Tibial nerve (tissue), 4 donors: ENCODE measurements around the gene THRSP. TPM values are rescaled to one million over a fixed set of nuclear protein-coding genes. Genes with fewer than 3 reads are reported as not detected.
A peak's percentile ranks its signal among the peaks of the same experiment; 100 is the strongest.
"Not testable (repeated sequence)": the region's sequence is repeated elsewhere in the genome, so short reads cannot be mapped to it uniquely, and the experiment has no call there.

ENCODE experiments used
- DNase-seq, 2 donors: peaks; one replicate each; pipeline ENCODE4 v3.0.0-alpha.2; 2019; ENCODE audit warnings: low spot score in 2 of 2
- H3K27ac ChIP-seq, 4 donors: fragments of 200-600 bp; sonication (generic) in 3 of 4; one replicate each; pipeline ENCODE4 v1.5.1; 2017 to 2019; ENCODE audit warnings: mild to moderate bottlenecking in 1 of 4
- H3K27me3 ChIP-seq, 2 donors: fragments of 200-600 bp; sonication (generic) in 1 of 2; one replicate each; pipeline versions ENCODE4 v1.5.1 to v1.6.0; 2017 to 2019
- H3K36me3 ChIP-seq, 3 donors: fragments of 200-600 bp; sonication (generic); one replicate each; pipeline ENCODE4 v1.5.1; 2018 to 2019
- H3K4me1 ChIP-seq, 4 donors: fragments of 200-600 bp; sonication (generic) in 3 of 4; one replicate each; pipeline ENCODE4 v1.5.1; 2017 to 2019
- H3K4me3 ChIP-seq, 4 donors: fragments of 200-600 bp; sonication (generic) in 3 of 4; one replicate each; pipeline ENCODE4 v1.5.1; 2017 to 2019; ENCODE audit warnings: mild to moderate bottlenecking in 1 of 4, moderate library complexity in 1 of 4
- H3K9me3 ChIP-seq, 4 donors: fragments of 200-600 bp; sonication (generic) in 3 of 4; one replicate each; pipeline ENCODE4 v1.5.1; 2017 to 2019
- CTCF ChIP-seq, 5 experiments: fragments of 200-600 bp in 3 of 5; fragments of 450-650 bp in 2 of 5; sonication (generic) in 3 of 5; IDR thresholded peaks; one replicate each; pipeline ENCODE4 v1.5.1; 2016 to 2019; ENCODE audit warnings: antibody characterized with exemption in 5 of 5, mild to moderate bottlenecking in 3 of 5, moderate library complexity in 2 of 5
- EP300 ChIP-seq, 2 donors: sonication (generic); formaldehyde crosslinking; IDR thresholded peaks; one replicate each; pipeline ENCODE4 v1.6.1; 2017; ENCODE audit warnings: antibody characterized with exemption in 2 of 2, mild to moderate bottlenecking in 1 of 2
- POLR2A ChIP-seq, 2 donors: fragments of 450-650 bp; IDR thresholded peaks; one replicate each; pipeline ENCODE4 v1.6.1; 2017; ENCODE audit warnings: antibody characterized with exemption in 2 of 2, mild to moderate bottlenecking in 2 of 2, moderate library complexity in 2 of 2
- WGBS, 2 donors: methylation state at CpG; one replicate each; pipeline ENCODE4 v1.1.5; 2018; 5-methylcytosine and 5-hydroxymethylcytosine counted together
- total RNA-seq, 4 donors: library from RNA; depleted of rRNA; stranded (reverse); fragments of >200 nt; gene quantifications; one replicate each; pipeline ENCODE4 v1.1.0, GENCODE V29; 2016

Gene THRSP
- total RNA-seq, 4 donors from 2014 or later, result 4.0 to 22.9 (median 8.7) TPM

DNA sequence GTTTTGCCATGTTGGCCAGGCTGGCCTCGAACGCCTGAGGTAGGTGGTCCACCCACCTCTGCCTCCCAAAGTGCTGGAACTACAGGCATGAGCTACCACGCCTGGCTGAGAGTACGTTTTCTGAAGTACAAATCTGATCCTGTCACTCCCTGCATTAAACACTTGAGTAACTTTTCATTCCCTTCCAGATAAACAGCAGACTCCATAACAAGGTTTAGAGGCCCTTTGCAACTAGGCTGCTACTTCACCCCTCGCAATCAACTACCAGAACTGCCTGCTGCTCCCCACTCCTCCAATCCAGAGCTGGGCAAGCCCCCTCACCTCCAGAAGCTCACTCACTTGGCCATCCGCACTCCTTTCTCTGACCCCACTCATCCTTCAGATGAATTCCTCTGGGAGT lies 42.0 kb upstream of the THRSP start:
- WGBS, 2 donors, result 90 to 96% methylated on average over 6 of the region's 6 CpGs
- peaks cover 0 to 17% (median 0%) of the 10 kb centered on the region in 3 donors for H3K36me3 ChIP-seq
- H3K27me3 ChIP-seq, result no peaks in the 10 kb centered on the region
- no peak for DNase-seq
- H3K9me3 ChIP-seq, result no peaks in the 10 kb centered on the region
- H3K4me3 ChIP-seq, result no peak overlapping the region
- H3K27ac ChIP-seq, result peak overlapping the region in 1 of 4 donors; percentile 75
- peaks cover 0 to 21% (median 0%) of the 10 kb centered on the region in 4 donors for H3K4me1 ChIP-seq
- TF ChIP-seq CTCF (IDR thresholded peaks at IDR 0.05) (no peak), POLR2A (IDR thresholded peaks at IDR 0.05) (no peak), EP300 (IDR thresholded peaks at IDR 0.05) (no peak)

DNA sequence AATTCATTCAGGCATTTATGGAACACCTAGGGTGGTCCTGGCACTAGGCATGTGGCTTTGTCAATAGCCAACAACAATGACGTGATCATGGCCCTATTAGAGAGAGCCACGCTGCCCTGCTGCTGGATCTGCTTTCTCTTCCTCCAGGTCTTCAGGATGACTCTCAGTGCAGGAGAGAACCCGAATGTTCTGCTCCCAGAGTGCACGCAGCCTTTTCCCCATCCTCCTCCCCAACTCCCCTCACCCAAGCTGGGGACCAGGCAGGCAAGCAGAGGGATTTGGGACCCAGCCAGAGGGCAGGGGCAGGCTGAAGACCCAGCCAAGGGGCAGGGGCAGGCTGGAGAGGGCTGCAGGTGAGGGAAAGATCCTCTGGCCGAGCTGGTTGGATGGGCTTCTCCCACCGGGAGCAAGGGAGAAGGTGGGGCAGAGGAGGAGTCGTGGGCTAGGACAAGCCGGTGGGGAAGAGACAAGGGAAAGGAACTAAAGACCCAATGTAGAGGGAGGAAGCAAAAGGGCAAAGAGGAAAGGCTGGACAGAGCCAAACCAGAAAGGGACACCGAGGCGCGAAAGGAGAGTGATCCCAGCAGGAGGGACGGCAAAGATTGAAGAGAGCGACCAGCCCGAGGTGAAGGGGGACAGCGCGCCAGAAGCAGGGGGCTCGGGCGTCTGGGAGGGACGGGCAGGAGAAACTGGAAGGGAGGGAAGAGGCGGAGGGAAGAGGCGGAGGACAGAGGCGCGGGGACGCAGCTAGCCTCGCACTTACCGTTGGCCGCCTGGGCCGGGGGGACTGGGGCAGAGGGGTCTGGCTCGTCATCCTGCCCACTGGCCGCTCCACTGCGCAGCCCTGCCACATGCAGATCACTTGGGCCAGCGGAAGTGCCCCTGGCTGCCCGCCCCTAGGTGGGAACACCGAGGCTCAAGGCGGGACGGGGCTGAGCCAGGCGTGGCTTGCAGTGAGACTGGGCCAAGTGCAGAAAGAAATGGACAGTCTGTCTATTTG lies 41.0 kb upstream of the THRSP start, which contains the start of gene KCTD14:
TSS of gene KCTD14 (minus strand) at position 880 of the 1,000 bp plus-strand sequence. CDS start at position 853, 27 bp downstream.
- no peaks in the 10 kb centered on the region for H3K9me3 ChIP-seq
- no peak for TF ChIP-seq CTCF (IDR thresholded peaks at IDR 0.05)
- H3K27ac ChIP-seq, result peak within 1 kb of the TSS in 3 of 4 donors; percentile 75 to 84 (median 77)
- H3K4me1 ChIP-seq, result peaks cover 0 to 21% (median 0%) of the 10 kb centered on the region in 4 donors
- no peaks in the 10 kb centered on the region for H3K27me3 ChIP-seq
- peak in 1 of 2 donors; percentile 11 for DNase-seq
- 9 to 11% methylated on average over 37 of the region's 37 CpGs for WGBS, 2 donors
- peaks cover 0 to 7% (median 0%) of the 10 kb centered on the region in 3 donors for H3K36me3 ChIP-seq
- peak within 1 kb of the TSS; percentile 38 to 57 (median 50) for H3K4me3 ChIP-seq

DNA sequence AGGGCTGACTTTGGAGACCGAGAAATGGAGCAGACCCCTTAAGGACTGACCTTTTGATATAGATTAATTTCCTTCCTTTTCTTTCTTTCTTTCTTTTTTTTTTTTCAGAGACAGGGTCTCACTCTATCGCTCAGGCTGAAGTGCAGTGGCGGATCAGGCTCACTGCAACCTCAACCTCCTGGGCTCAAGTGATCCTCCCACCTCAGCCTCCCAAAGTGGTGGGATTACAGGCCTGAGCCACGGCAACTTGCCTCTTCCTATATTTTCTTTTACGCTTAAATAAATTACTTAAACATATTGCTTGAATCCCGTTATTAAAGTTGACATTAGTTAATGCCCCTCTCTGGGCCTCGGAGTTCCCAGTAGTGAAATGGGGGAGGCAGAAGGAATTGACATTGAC lies 40.2 kb upstream of the THRSP start:
- 66 to 69% methylated on average over 7 of the region's 7 CpGs for WGBS, 2 donors
- no peak for DNase-seq
- Histone ChIP-seq H3K4me3 (peak overlapping the region; percentile 38 to 57 (median 50)), H3K27ac (peak overlapping the region in 3 of 4 donors; percentile 75 to 84 (median 77)), H3K4me1 (peaks cover 0 to 21% (median 0%) of the 10 kb centered on the region in 4 donors), H3K9me3 (no peaks in the 10 kb centered on the region), H3K36me3 (no peaks in the 10 kb centered on the region), H3K27me3 (no peaks in the 10 kb centered on the region)
- no peak for TF ChIP-seq CTCF (IDR thresholded peaks at IDR 0.05)
- TF ChIP-seq EP300 (IDR thresholded peaks at IDR 0.05), result no peak
- no peak for TF ChIP-seq POLR2A (IDR thresholded peaks at IDR 0.05)

DNA sequence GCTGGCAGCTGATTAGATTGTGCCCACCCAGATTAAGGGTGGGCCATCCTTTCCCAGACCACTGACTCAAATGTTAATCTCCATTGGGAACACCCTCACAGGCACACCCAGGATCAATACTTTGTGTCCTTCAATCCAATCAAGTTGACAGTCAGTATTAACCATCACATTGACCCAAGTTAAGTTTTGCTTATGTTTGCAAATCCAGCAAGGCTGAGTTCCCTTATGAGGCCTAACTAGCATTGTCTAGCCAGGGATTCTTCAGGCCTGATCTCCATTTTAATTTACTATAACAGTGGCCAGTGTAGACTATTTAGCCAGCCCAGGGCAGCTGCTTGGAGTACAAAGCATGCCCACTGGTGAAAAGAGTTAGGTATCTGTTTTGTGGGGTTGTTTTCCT lies 38.3 kb upstream of the THRSP start:
- Histone ChIP-seq H3K4me3 (no peak overlapping the region), H3K4me1 (peaks cover 0 to 26% (median 2%) of the 10 kb centered on the region in 4 donors), H3K9me3 (no peaks in the 10 kb centered on the region), H3K27ac (no peak overlapping the region), H3K36me3 (no peaks in the 10 kb centered on the region), H3K27me3 (no peaks in the 10 kb centered on the region)
- DNase-seq, result no peak
- TF ChIP-seq EP300 (IDR thresholded peaks at IDR 0.05), result no peak
- no peak for TF ChIP-seq POLR2A (IDR thresholded peaks at IDR 0.05)
- TF ChIP-seq CTCF (IDR thresholded peaks at IDR 0.05), result no peak

GRCh38 chr11:78027759-78028158 lies 35.9 kb upstream of the THRSP start:
- no peaks in the 10 kb centered on the region for H3K36me3 ChIP-seq
- whole genome bisulfite sequencing, 2 donors, result 91 to 93% methylated on average over 2 of the region's 2 CpGs

GRCh38 chr11:78028423-78028822 lies 35.2 kb upstream of the THRSP start:
- 86 to 89% methylated on average over 9 of the region's 9 CpGs for WGBS, 2 donors

More at GRCh38 chr11:78027759-78028158, 35.9 kb upstream of the THRSP start:
- H3K4me3 ChIP-seq, result no peak overlapping the region
- no peaks in the 10 kb centered on the region for H3K27me3 ChIP-seq
- H3K9me3 ChIP-seq, result no peaks in the 10 kb centered on the region
- peaks cover 0 to 34% (median 8%) of the 10 kb centered on the region in 4 donors for H3K4me1 ChIP-seq
- no peak overlapping the region for H3K27ac ChIP-seq
- no peak for DNase-seq
- TF ChIP-seq EP300 (IDR thresholded peaks at IDR 0.05), result no peak
- no peak for TF ChIP-seq CTCF (IDR thresholded peaks at IDR 0.05)
- no peak for TF ChIP-seq POLR2A (IDR thresholded peaks at IDR 0.05)

More at GRCh38 chr11:78028423-78028822, 35.2 kb upstream of the THRSP start:
- not testable (repeated sequence) for H3K4me3 ChIP-seq, H3K27ac ChIP-seq, H3K9me3 ChIP-seq, H3K36me3 ChIP-seq, DNase-seq, H3K27me3 ChIP-seq
- H3K4me1 ChIP-seq, result peaks cover 0 to 29% (median 8%) of the 10 kb centered on the region in 4 donors
